HEK293T (cell line): ENCODE data around the gene FBXL16.

ENCODE experiments used
- CTCF ChIA-PET: fragments of 350-600 bp; formaldehyde crosslinking; extraction: SDS; loops from one replicate; lab custom pipeline; 2021; ENCODE audit warnings: antibody characterized with exemption, inconsistent platforms; lab: Yijun Ruan, JAX
- POLR2A ChIA-PET: fragments of 350-600 bp; formaldehyde crosslinking; extraction: SDS; loops from one replicate; lab custom pipeline; 2020; ENCODE audit warnings: antibody characterized with exemption, inconsistent platforms; lab: Yijun Ruan, JAX
- DNase-seq: peaks from one replicate; pipeline ENCODE4 v3.0.0; 2012; ENCODE audit warnings: mixed read lengths; ENCODE audit errors: extremely low spot score
- ARNT ChIP-seq: fragments of 450-650 bp; IDR thresholded peaks from 2 replicates; pipeline ENCODE4 v1.6.1; 2017; ENCODE audit warnings: mild to moderate bottlenecking
- BHLHE40 ChIP-seq: fragments of 450-650 bp; IDR thresholded peaks from 2 replicates; pipeline ENCODE4 v1.6.1; 2016; ENCODE audit warnings: mild to moderate bottlenecking, moderate library complexity, borderline replicate concordance
- CTBP1 ChIP-seq: fragments of 450-650 bp; IDR thresholded peaks from 2 replicates; pipeline ENCODE4 v1.6.1; 2016; ENCODE audit warnings: borderline replicate concordance
- ELF4 ChIP-seq: fragments of 450-650 bp; IDR thresholded peaks from 2 replicates; pipeline ENCODE4 v1.6.1; 2017; ENCODE audit warnings: antibody characterized with exemption
- FOXA1 ChIP-seq: fragments of 450-650 bp; IDR thresholded peaks from 2 replicates; pipeline ENCODE4 v1.6.1; 2016; ENCODE audit warnings: mild to moderate bottlenecking
- FOXK2 ChIP-seq: fragments of 450-650 bp; IDR thresholded peaks from 2 replicates; pipeline ENCODE4 v1.6.1; 2016; ENCODE audit warnings: mild to moderate bottlenecking
- FOXM1 ChIP-seq: fragments of 450-650 bp; IDR thresholded peaks from 2 replicates; pipeline ENCODE4 v1.6.1; 2017; ENCODE audit warnings: mild to moderate bottlenecking, borderline replicate concordance
- HDGF ChIP-seq: fragments of 450-650 bp; IDR thresholded peaks from 2 replicates; pipeline ENCODE4 v1.6.1; 2017; ENCODE audit warnings: antibody characterized with exemption, borderline replicate concordance
- L3MBTL2 ChIP-seq: fragments of 450-650 bp; conservative IDR thresholded peaks from 2 replicates; pipeline ENCODE4 v1.6.1; 2016; ENCODE audit warnings: mild to moderate bottlenecking
- LEF1 ChIP-seq: fragments of 450-650 bp; IDR thresholded peaks from 2 replicates; pipeline ENCODE4 v1.6.1; 2017; ENCODE audit warnings: mild to moderate bottlenecking, borderline replicate concordance
- NFRKB ChIP-seq: fragments of 450-650 bp; IDR thresholded peaks from 2 replicates; pipeline ENCODE4 v1.6.1; 2016; ENCODE audit warnings: mild to moderate bottlenecking, moderate library complexity
- SP1 ChIP-seq: fragments of 450-650 bp; IDR thresholded peaks from 2 replicates; pipeline ENCODE4 v1.6.1; 2017
- SUZ12 ChIP-seq: fragments of 450-650 bp; IDR thresholded peaks from 2 replicates; pipeline ENCODE4 v1.6.1; 2016; ENCODE audit warnings: mild to moderate bottlenecking
- TARDBP ChIP-seq: fragments of 450-650 bp; IDR thresholded peaks from 2 replicates; pipeline ENCODE4 v1.6.1; 2016
- ZNF384 ChIP-seq: fragments of 450-650 bp; IDR thresholded peaks from 2 replicates; pipeline ENCODE4 v1.6.1; 2016
- TF ChIP-seq, protein P1 (sequence below): fragments of 450-650 bp; IDR thresholded peaks from 2 replicates; pipeline ENCODE4 v1.6.1; 2016

Gene FBXL16

DNA sequence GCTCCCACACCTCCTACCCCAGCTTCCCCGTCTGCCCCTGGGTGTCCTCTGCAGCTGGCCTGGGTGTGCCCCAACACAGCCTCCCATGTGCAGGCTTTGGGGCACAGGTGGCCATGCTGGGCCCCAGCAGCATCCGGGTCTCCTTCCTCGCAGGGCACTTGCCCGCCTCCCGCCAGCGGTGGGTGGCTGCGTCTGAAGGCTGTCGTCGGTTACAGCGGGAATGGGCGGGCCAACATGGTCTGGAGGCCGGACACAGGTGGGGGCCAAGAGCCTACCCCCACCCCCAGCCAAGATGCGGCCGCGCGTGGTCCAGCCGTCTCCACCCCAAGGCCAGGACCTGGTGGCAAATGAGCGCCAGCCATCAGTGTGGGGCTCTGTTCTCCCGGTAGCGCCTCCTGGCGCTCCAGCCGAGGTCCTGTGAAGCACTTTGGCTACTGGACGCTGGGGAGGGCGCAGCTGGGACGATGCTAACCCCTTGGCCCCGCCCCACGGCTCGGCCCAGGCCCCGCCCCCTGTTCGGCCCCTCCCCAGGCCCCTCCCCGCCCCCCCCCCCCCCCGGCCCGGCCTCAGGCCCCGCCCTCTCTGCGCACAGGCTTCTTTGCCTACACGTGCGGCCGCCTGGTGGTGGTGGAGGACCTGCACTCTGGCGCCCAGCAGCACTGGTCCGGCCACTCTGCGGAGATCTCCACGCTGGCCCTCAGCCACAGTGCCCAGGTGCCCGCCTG is 45.0 kb downstream of the FBXL16 start:
- peak; percentile 95 for DNase-seq
- ChIA-PET CTCF (interaction anchor here (0.6 to 1.7 kb wide), 2 partner anchors 10 to 18 kb away, joined by 4 to 5 read pairs; no protein-coding TSS in a partner anchor), POLR2A (interaction anchor here (1.5 to 2.2 kb wide), 3 partner anchors 10 to 20 kb away, joined by 4 to 12 read pairs (median 6); partner anchors contain the start of genes STUB1 and WDR90)
- TF ChIP-seq HDGF = 0 out of 2 replicates have a peak, but pooled peaks have one; percentile 51
- no peak for TF ChIP-seq SUZ12

DNA sequence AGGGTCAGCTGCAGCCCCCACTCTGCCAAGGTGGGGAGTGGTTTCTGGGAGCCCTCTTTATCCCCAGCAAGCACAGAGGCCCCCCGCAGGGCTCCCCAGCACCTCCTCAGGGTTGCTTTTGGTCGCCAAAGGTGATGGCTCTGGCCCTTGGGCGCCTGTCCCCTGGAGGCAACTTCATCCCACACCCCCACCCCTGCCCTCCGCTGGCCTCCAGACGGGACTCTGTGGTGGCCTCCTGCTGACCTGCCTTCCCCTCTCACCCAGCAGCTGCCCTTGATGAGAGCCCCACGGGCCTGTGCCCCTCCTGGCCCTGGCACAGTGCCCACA is 45.5 kb downstream of the FBXL16 start:
- CTCF ChIA-PET = interaction anchor here (0.6 to 1.7 kb wide), 2 partner anchors 9 to 18 kb away, joined by 4 to 5 read pairs; no protein-coding TSS in a partner anchor
- POLR2A ChIA-PET = interaction anchor here (1.4 to 2.2 kb wide), 4 partner anchors 10 to 20 kb away, joined by 4 to 12 read pairs (median 6); partner anchors contain the start of genes RHBDL1, STUB1 and WDR90
- no peak for TF ChIP-seq L3MBTL2
- no peak for TF ChIP-seq FOXM1
- no peak for TF ChIP-seq SP1
- TF ChIP-seq BHLHE40 = no peak
- TF ChIP-seq ARNT = no peak
- no peak for TF ChIP-seq LEF1
- no peak for TF ChIP-seq HDGF
- TF ChIP-seq ELF4 = no peak
- no peak for TF ChIP-seq FOXK2
- TF ChIP-seq CTBP1 = no peak
- no peak for TF ChIP-seq TARDBP
- TF ChIP-seq SUZ12 = no peak
- TF ChIP-seq NFRKB = no peak
- DNase-seq = no peak

DNA sequence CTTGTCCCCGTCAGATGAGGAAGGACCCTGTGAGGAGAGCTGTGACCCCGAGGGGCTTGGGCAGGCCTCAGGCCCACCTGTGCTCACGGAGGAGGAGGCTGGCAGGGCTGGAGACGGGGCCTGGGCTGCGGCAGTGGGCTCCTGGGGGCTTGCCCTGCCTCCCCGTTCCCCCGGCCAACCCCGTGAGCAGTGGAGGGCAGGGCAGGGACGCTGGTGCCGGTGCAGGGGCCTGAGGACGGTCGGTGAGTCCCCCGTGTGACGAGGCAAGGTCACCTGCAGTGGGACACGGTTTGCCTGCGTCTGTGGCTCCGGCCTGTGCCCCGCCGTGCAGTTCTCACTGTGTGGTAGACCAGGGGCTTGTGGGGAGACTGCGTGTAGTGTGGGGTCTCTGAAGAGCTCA is 46.0 kb downstream of the FBXL16 start:
- DNase-seq = no peak
- TF ChIP-seq HDGF = no peak
- TF ChIP-seq FOXK2 = no peak
- no peak for TF ChIP-seq FOXM1
- ChIA-PET POLR2A (interaction anchor here (1.1 to 2.2 kb wide), 5 partner anchors 9 to 22 kb away, joined by 3 to 12 read pairs (median 6); partner anchors contain the start of genes RHBDL1, STUB1 and WDR90), CTCF (interaction anchor here (0.6 to 1.7 kb wide), 2 partner anchors 9 to 19 kb away, joined by 4 to 5 read pairs; no protein-coding TSS in a partner anchor)

DNA sequence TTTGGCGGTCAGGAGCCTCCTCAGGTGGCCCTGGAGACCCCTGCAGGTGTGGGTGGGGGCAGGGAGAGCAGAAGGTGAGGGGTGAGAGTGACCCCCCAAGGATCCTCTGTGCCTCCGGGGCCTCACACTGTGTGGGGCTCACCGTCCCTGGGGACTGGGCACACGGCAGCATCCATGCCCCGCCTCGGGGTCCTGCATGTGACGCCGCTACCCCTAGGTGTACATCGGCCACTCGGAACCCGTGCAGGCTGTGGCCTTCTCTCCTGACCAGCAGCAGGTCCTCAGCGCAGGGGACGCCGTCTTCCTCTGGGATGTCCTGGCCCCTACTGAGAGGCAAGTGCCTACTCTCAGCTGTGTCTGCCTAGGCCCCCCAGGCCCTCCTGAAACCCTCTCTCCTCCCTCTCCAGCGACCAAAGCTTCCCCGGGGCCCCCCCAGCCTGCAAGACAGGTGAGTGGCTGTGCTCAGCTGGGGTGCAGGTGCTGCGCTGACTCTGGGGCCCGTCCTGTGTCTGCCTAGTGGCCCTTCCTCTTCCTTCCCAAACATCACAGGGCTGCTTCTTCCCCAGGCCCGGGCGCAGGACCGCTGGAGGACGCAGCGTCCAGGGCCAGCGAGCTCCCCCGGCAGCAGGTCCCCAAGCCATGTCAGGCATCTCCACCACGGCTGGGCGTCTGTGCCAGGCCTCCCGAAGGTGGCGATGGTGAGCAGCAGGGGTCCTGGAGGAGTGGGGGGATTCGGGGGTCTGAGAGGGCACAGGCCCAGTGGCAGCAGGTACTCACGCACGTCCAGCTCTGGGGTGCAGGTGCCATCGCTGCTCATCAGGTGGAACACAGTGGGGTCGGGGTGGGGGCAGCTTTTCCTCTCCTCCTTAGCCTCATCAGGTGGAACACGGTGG is 46.7 kb downstream of the FBXL16 start:
- ChIA-PET POLR2A (interaction anchor here (1.1 to 2.2 kb wide), 3 partner anchors 9 to 23 kb away, joined by 3 to 12 read pairs (median 6); partner anchors contain the start of genes RHBDL1 and WDR90), CTCF (interaction anchor here (1.7 kb wide), 1 partner anchor 8 kb away, joined by 4 read pairs; no protein-coding TSS in a partner anchor)
- no peak for TF ChIP-seq FOXK2
- TF ChIP-seq L3MBTL2 = no peak
- no peak for TF ChIP-seq CTBP1
- no peak for TF ChIP-seq TARDBP
- TF ChIP-seq ELF4 = no peak
- no peak for TF ChIP-seq FOXM1
- no peak for TF ChIP-seq ZNF384
- TF ChIP-seq, protein P1, sequence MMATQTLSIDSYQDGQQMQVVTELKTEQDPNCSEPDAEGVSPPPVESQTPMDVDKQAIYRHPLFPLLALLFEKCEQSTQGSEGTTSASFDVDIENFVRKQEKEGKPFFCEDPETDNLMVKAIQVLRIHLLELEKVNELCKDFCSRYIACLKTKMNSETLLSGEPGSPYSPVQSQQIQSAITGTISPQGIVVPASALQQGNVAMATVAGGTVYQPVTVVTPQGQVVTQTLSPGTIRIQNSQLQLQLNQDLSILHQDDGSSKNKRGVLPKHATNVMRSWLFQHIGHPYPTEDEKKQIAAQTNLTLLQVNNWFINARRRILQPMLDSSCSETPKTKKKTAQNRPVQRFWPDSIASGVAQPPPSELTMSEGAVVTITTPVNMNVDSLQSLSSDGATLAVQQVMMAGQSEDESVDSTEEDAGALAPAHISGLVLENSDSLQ = no peak
- TF ChIP-seq HDGF = no peak
- TF ChIP-seq ARNT = no peak
- no peak for TF ChIP-seq LEF1
- TF ChIP-seq BHLHE40 = no peak
- no peak for TF ChIP-seq NFRKB
- DNase-seq = no peak

DNA sequence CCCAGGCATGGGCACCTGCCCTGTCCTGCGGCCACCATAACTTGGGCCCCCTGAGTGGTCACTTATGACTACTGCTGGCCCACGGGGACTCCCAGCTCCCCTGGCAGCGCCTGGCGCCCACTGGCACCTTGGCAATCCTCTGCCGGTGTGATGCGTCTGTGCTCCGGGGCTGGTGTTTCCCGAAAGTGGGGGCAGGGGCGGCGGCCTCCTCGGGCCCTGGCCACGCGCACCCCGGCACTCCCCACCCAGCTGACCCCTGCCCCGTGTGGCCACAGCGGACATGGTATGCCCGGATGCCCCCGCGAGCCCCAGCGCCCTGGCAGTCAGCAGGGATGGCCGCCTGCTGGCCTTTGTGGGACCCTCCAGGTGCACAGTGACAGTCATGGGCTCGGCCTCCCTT is 48.1 kb downstream of the FBXL16 start:
- TF ChIP-seq, protein P1 = no peak
- TF ChIP-seq ELF4 (no peak), TARDBP (no peak), CTBP1 (no peak), HDGF (no peak), BHLHE40 (no peak), FOXA1 (no peak), NFRKB (no peak), FOXM1 (no peak), FOXK2 (no peak), ARNT (no peak), ZNF384 (no peak), L3MBTL2 (no peak), SP1 (no peak), LEF1 (no peak), SUZ12 (no peak)
- ChIA-PET CTCF (no interaction called here), POLR2A (no interaction called here)
- no peak for DNase-seq

DNA sequence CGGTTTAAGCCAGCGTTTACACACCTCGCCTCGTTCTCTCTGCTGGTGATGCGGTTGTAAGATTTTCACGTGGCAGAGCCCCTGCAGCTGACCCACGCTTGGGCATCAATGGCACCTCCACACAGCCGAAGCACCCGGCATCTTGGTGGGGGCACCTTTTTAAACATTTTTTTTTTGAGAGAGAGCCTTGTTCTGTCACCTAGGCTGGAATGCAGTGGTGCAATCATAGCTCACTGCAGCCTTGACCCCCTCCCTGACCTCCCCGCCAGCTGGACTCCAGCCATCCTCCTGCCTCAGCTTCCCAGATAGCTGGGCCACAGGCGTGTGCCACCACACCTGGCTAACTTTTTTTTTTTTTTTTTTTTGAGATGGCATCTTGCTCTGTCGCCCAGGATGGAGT is 51.6 kb downstream of the FBXL16 start:
- TF ChIP-seq ARNT (no peak), SP1 (no peak), FOXM1 (no peak), ZNF384 (no peak), BHLHE40 (no peak), CTBP1 (no peak)
- CTCF ChIA-PET = no interaction called here
- no peak for DNase-seq
- POLR2A ChIA-PET = no interaction called here
